WI38 (cell line): Measurements from ENCODE around the gene MOCS1.

ENCODE experiments used
- H3K4me3 ChIP-seq: 2 replicates; pipeline ENCODE4 v1.5.1; 2011; ENCODE audit warnings: low read depth, mild to moderate bottlenecking, control low read depth, low read length
- TF ChIP-seq, protein P1 (sequence below): IDR thresholded peaks from 2 replicates; pipeline ENCODE4 v1.5.1; 2012; ENCODE audit warnings: low read depth, mild to moderate bottlenecking, control low read depth, low read length

Gene MOCS1

DNA sequence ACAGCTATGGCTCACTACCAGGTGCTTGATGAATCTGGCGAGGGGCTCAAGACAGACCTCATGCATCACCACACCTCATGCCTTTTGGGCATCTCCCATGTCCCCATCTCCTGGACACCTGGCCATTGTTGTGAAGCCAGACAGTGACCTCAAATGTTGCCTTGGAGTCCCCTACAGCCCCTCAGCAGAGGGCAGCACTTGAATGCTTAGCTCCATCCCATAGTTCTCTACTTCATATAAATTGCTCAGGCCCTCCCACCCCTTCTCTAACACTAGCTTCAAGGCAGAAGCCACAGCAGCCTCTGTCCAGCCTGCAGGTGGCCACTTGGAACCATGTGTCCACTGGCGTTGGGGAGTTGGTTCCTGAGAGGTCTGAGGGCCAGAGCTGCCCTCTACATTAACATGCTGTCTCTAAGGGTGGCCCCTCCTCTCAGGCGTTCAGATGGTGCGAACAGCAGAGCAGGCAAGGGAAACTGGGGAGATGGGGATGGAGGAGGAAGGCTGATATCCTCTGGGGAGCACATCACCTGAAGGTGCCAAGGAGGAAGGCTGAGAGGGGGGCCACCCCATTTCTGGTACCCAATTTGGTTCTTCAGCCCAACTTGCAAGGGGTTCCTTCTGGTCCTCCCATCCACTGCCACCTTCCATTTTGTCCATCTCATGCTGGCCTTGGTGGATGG lies 31.3 kb downstream of the MOCS1 start:
- H3K4me3 ChIP-seq, result no peak overlapping the region
- TF ChIP-seq, protein P1, sequence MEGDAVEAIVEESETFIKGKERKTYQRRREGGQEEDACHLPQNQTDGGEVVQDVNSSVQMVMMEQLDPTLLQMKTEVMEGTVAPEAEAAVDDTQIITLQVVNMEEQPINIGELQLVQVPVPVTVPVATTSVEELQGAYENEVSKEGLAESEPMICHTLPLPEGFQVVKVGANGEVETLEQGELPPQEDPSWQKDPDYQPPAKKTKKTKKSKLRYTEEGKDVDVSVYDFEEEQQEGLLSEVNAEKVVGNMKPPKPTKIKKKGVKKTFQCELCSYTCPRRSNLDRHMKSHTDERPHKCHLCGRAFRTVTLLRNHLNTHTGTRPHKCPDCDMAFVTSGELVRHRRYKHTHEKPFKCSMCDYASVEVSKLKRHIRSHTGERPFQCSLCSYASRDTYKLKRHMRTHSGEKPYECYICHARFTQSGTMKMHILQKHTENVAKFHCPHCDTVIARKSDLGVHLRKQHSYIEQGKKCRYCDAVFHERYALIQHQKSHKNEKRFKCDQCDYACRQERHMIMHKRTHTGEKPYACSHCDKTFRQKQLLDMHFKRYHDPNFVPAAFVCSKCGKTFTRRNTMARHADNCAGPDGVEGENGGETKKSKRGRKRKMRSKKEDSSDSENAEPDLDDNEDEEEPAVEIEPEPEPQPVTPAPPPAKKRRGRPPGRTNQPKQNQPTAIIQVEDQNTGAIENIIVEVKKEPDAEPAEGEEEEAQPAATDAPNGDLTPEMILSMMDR, result peak; percentile 16; the same call in 1 of the 2 replicates

DNA sequence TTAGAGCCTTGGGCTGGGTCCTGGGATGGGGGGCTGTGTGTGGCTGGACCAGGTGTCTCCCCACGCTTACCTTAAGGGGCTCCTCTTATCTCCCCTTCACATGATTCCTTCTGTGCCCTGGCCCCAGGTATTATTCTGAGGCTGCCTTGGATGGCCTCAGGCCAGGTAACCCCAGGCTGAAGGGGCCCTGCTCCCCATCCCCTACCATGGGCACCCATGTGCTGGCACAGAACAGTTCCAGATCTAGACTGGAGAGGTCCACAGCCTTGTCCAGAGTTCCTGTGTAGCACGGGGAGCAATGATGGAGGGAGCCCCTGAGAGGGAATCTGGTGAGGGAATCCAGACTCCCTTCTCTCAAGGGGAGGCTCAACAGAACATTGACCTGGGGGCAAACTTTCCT lies 32.1 kb downstream of the MOCS1 start:
- TF ChIP-seq, protein P1, result no peak
- no peak overlapping the region for H3K4me3 ChIP-seq

DNA sequence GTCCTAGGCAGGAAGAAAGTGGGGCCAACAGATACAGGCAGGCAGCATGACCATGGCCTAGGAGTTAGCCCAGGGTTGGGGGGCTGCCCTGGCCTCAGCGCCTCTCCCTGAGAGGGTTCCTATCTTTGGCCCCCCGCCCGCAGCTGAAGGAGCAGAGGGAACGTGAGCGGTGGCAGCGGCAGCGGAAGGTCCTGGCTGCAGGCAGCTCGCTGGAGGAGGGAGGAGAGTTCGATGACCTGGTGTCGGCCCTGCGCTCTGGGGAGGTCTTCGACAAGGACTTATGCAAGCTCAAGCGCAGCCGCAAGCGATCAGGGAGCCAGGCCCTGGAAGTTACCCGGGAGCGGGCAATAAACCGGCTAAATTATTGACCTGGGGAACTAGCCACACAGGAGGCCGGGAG lies 32.6 kb downstream of the MOCS1 start:
- H3K4me3 ChIP-seq, result no peak overlapping the region
- TF ChIP-seq, protein P1, result no peak

DNA sequence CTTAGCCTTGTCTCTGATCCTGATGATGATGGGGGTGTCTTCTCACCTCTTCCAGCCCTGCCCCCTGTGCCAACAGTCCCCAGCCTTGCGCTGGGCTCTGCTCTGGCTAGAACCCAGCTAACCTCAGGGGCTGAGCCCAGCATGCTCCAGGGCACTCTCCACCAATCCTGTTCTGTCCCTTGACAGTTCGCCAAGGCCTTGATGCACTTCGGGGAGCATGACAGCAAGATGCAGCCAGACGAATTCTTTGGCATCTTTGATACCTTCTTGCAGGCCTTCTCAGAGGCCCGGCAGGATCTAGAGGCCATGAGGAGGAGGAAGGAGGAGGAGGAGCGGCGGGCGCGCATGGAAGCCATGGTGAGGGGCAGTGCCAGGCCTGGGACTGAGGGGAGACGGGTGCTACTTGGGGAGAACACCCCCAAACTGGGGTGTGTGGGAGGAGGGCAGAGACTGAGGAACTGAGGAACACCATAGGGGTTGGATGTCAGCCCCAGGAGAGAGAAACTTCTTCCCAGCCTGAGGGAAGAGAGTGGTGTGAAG lies 33.1 kb downstream of the MOCS1 start:
- TF ChIP-seq, protein P1, result no peak
- H3K4me3 ChIP-seq, result no peak overlapping the region

DNA sequence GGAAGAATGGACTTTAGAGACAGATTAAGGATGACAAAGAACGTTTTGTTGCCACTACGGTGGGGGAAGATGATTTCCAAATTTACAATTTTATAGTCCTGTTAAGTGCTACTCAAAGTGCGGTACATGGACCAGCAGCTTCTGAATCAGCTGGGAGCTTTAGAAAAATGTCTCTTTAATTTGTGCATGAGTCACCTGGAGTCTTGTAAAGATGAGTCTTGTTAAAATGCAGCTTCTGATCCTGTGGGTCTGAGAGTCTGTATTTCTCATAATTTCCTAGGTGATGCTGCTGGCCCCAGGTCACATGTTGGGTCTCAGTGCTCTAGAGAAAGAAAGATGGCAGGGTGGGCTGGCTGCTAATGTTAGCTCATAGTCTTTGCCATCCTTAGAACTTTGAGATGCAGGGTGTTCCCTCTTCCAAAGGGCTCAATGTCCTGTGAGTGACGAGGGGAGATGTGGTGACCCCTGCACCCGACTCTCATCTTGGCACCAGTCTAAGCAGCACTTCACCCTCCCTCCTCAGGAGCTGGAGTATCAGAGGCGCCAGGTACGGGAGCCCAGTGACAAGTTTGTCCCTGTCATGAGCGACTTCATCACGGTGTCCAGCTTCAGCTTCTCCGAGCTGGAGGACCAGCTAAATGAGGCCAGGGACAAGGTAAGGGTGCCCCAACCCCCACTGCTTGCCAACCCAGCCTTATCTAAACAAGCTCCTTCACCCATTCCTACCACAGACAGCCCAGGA lies 34.5 kb downstream of the MOCS1 start:
- H3K4me3 ChIP-seq, result no peak overlapping the region

DNA sequence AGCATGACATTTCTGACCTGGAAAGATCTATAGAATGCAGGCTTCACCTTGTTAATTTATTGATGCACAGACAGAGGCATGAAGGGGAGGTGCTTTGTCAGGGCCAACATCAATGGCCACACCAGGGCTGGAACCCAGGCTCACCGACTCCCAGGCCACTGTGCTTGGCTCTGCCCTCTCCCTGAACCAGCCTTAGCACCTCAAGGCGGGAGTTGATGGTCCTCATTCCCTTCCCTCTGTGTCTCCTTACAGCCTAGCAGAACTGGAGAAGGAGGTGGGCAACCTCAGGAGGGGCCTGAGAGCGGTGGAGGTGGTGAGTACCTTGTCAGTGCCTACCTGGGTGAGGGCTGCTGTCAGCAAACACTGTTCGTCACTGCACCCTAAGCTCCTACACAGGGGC lies 35.6 kb downstream of the MOCS1 start:
- no peak overlapping the region for H3K4me3 ChIP-seq
- TF ChIP-seq, protein P1, result no peak

More for the DNA sequence above, 34.5 kb downstream of the MOCS1 start:
- TF ChIP-seq, protein P1, result no peak

DNA sequence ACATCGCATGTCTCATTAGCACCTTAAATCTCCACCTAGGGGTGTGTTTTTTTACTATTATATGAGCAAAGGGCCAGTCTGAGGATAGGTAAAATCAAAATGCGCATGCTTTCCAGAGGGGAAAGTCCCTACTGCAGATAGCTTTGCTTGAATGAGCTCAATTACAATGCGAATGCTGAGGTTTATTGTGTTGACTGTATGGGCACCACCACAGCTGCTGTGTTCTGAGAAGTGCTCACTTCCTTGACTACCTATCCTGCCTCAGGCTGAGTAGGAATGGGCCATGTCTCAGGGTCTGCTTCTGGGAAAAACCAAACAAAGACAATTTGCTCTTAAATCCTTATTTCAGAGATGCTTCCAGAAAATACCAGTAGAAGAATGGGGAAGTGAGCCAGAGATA lies 36.6 kb downstream of the MOCS1 start:
- H3K4me3 ChIP-seq, result no peak overlapping the region

More for the DNA sequence above, 36.6 kb downstream of the MOCS1 start:
- TF ChIP-seq, protein P1, result no peak
